A549 (cell line): ENCODE results near the gene LRRC61. TPM values are rescaled to one million over a fixed set of nuclear protein-coding genes. Genes with fewer than 3 reads are reported as not detected.
"Not testable (repeated sequence)": the region's sequence is repeated elsewhere in the genome, so short reads cannot be mapped to it uniquely, and the experiment has no call there.

ENCODE experiments used
- ATAC-seq, 2 experiments: fragments of 200-7000 bp in 1 of 2; fragments of >200 bp in 1 of 2; cut with Nextera tagmentation in 1 of 2; cut with Tn5 transposase in 1 of 2; 3 replicates each; pipeline versions ENCODE4 v1.8.0 to v1.9.1; 2018 to 2020; ENCODE audit warnings: mild to moderate bottlenecking in 1 of 2, moderate library complexity in 1 of 2
- CTCF ChIA-PET: fragments of 300-600 bp; sonication (Branson Sonifier 250); formaldehyde crosslinking; extraction: SDS; loops from one replicate; lab custom pipeline; 2021; ENCODE audit warnings: antibody characterized with exemption, inconsistent platforms; lab: Yijun Ruan, JAX
- POLR2A ChIA-PET: fragments of 350-600 bp; formaldehyde crosslinking; extraction: SDS; loops from one replicate; lab custom pipeline; 2021; ENCODE audit warnings: antibody characterized with exemption, inconsistent platforms; lab: Yijun Ruan, JAX
- DNase-seq, 2 experiments: peaks; one replicate each; pipeline versions ENCODE4 v3.0.0 to v3.0.0-alpha.2; 2011 to 2016; ENCODE audit warnings: low read depth in 1 of 2, low spot score in 1 of 2
- FAIRE-seq: peaks from 2 replicates; lab custom pipeline; 2011; peaks lifted over from hg19 to GRCh38; lab: Jason Lieb, UNC
- H3K27ac ChIP-seq, 2 experiments: fragments of >200 bp; sonication (Bioruptor Twin); formaldehyde crosslinking; 3 replicates each; pipeline ENCODE4 v1.5.1; 2016 to 2017
- H3K4me1 ChIP-seq: fragments of >200 bp; sonication (Bioruptor Twin); formaldehyde crosslinking; 3 replicates; pipeline ENCODE4 v1.6.1; 2016
- H3K4me2 ChIP-seq: fragments of >200 bp; sonication (Bioruptor Twin); formaldehyde crosslinking; 3 replicates; pipeline ENCODE4 v1.6.1; 2016
- H3K4me3 ChIP-seq: fragments of >200 bp; sonication (Bioruptor Twin); formaldehyde crosslinking; 3 replicates; pipeline ENCODE4 v1.5.1; 2016
- H3K9me3 ChIP-seq: fragments of >200 bp; sonication (Bioruptor Twin); formaldehyde crosslinking; 3 replicates; pipeline ENCODE4 v1.6.1; 2016
- CBX2 ChIP-seq: fragments of 200-600 bp; sonication (generic); IDR thresholded peaks from 2 replicates; pipeline ENCODE4 v1.6.1; 2016; ENCODE audit warnings: low read depth, mild to moderate bottlenecking, borderline replicate concordance
- CEBPB ChIP-seq, 2 experiments: fragments of >200 bp in 1 of 2; sonication (Bioruptor Twin) in 1 of 2; formaldehyde crosslinking in 1 of 2; IDR thresholded peaks; 2 replicates each; pipeline ENCODE4 v1.6.1; 2012 to 2016
- CHD2 ChIP-seq: fragments of 150-350 bp; IDR thresholded peaks from 2 replicates; pipeline ENCODE4 v1.6.1; 2014; ENCODE audit warnings: low read length; ENCODE audit not compliant: partially characterized antibody
- CHD4 ChIP-seq: fragments of 200-600 bp; sonication (generic); IDR thresholded peaks from 2 replicates; pipeline ENCODE4 v1.6.1; 2016; ENCODE audit warnings: antibody characterized with exemption, mild to moderate bottlenecking, borderline replicate concordance
- EHF ChIP-seq: fragments of 250-450 bp; sonication (Bioruptor Pico); IDR thresholded peaks from 2 replicates; pipeline ENCODE4 v1.5.0; 2020; ENCODE audit warnings: mild to moderate bottlenecking
- HEYL ChIP-seq: fragments of 250-450 bp; sonication (Bioruptor Pico); IDR thresholded peaks from 2 replicates; pipeline ENCODE4 v1.8.0; 2021; ENCODE audit warnings: mild to moderate bottlenecking, moderate library complexity
- HOXA7 ChIP-seq: fragments of 250-450 bp; sonication (Bioruptor Pico); IDR thresholded peaks from 2 replicates; pipeline ENCODE4 v1.5.0; 2020; ENCODE audit warnings: mild to moderate bottlenecking, moderate library complexity
- HOXB13 ChIP-seq: fragments of 250-450 bp; sonication (Bioruptor Pico); IDR thresholded peaks from 2 replicates; pipeline ENCODE4 v1.5.0; 2020; ENCODE audit warnings: low read depth, mild to moderate bottlenecking, moderate library complexity
- KDM1A ChIP-seq: fragments of 200-600 bp; sonication (generic); IDR thresholded peaks from 2 replicates; pipeline ENCODE4 v1.6.1; 2016; ENCODE audit warnings: low read depth, mild to moderate bottlenecking
- KDM5A ChIP-seq: fragments of 200-600 bp; sonication (generic); IDR thresholded peaks from 2 replicates; pipeline ENCODE4 v1.6.1; 2016; ENCODE audit warnings: antibody characterized with exemption, mild to moderate bottlenecking
- MAZ ChIP-seq: fragments of 150-350 bp; IDR thresholded peaks from 2 replicates; pipeline ENCODE4 v1.6.1; 2014; ENCODE audit warnings: antibody characterized with exemption, low read depth, low read length, borderline replicate concordance
- NPAS2 ChIP-seq: fragments of 250-450 bp; sonication (Bioruptor Pico); IDR thresholded peaks from 2 replicates; pipeline ENCODE4 v1.8.0; 2022; ENCODE audit warnings: mild to moderate bottlenecking, moderate library complexity, borderline replicate concordance
- NR3C1 ChIP-seq: fragments of >200 bp; sonication (Bioruptor Twin); formaldehyde crosslinking; IDR thresholded peaks from 3 replicates; pipeline ENCODE4 v1.6.1; 2017
- PHF8 ChIP-seq: fragments of 200-600 bp; sonication (generic); IDR thresholded peaks from 2 replicates; pipeline ENCODE4 v1.6.1; 2016; ENCODE audit warnings: low read depth, mild to moderate bottlenecking, antibody characterized with exemption, moderate library complexity, borderline replicate concordance
- RCOR1 ChIP-seq: fragments of 150-350 bp; IDR thresholded peaks from 2 replicates; pipeline ENCODE4 v1.6.1; 2014; ENCODE audit warnings: antibody characterized with exemption, low read length, low read depth
- SMC3 ChIP-seq: fragments of >200 bp; sonication (Bioruptor Twin); formaldehyde crosslinking; IDR thresholded peaks from 3 replicates; pipeline ENCODE4 v1.6.1; 2018; ENCODE audit warnings: inconsistent platforms
- TP53 ChIP-seq: fragments of 250-450 bp; sonication (Bioruptor Pico); IDR thresholded peaks from 2 replicates; pipeline ENCODE4 v1.5.0; 2021; ENCODE audit warnings: mild to moderate bottlenecking, moderate library complexity
- USF2 ChIP-seq: fragments of 450-650 bp; IDR thresholded peaks from 2 replicates; pipeline ENCODE4 v1.6.1; 2014; ENCODE audit warnings: antibody characterized with exemption
- ZNF302 ChIP-seq: fragments of 250-450 bp; sonication (Bioruptor Pico); IDR thresholded peaks from 2 replicates; pipeline ENCODE4 v1.9.0; 2021; ENCODE audit warnings: inconsistent platforms, mild to moderate bottlenecking, moderate library complexity
- WGBS: methylation state at CpG from one replicate; pipeline ENCODE4 v1.1.6; 2017; ENCODE audit errors: missing lambda C conversion rate; 5-methylcytosine and 5-hydroxymethylcytosine counted together
- polyA plus RNA-seq, 4 experiments: library from polyadenylated mRNA; depleted of rRNA in 3 of 4; stranded (reverse); fragments of >200 nt; fragmentation: RNase III in 1 of 4; extraction: RNeasy Plus Mini Kit Qiagen cat#74134 plus additional on column Dnase treatment in 1 of 4; gene quantifications; 2 replicates in 3 of 4; 3 replicates in 1 of 4; pipeline ENCODE4 v1.2.3, GENCODE V29; 2011 to 2017

Gene LRRC61
- polyA plus RNA-seq, 2 of the 4 experiments (the other 2 are of a cell fraction): 0.19 to 0.22 TPM

GRCh38 chr7:150304499-150305258 is 18.5 kb upstream of the LRRC61 start:
- POLR2A ChIA-PET, H3K9me3 ChIP-seq, DNase-seq, FAIRE-seq, H3K4me2 ChIP-seq, ATAC-seq, CTCF ChIA-PET, H3K4me1 ChIP-seq, H3K27ac ChIP-seq, H3K4me3 ChIP-seq: not testable (repeated sequence)
- WGBS: 61% methylated on average over 4 of the region's 8 CpGs

GRCh38 chr7:150305259-150305902 is 17.8 kb upstream of the LRRC61 start:
- CTCF ChIA-PET, H3K4me1 ChIP-seq, ATAC-seq, H3K4me2 ChIP-seq, H3K4me3 ChIP-seq, H3K27ac ChIP-seq, FAIRE-seq, H3K9me3 ChIP-seq, POLR2A ChIA-PET, DNase-seq: not testable (repeated sequence)
- 74% methylated on average over 10 of the region's 11 CpGs for WGBS

- ATAC-seq, DNase-seq, CTCF ChIA-PET, H3K4me3 ChIP-seq, POLR2A ChIA-PET, H3K9me3 ChIP-seq, H3K27ac ChIP-seq, H3K4me1 ChIP-seq, H3K4me2 ChIP-seq, FAIRE-seq: not testable (repeated sequence)
- WGBS: 66% methylated on average over 2 of the region's 2 CpGs
Observed at GRCh38 chr7:150305903-150306284, 17.3 kb upstream of the LRRC61 start.

- FAIRE-seq, ATAC-seq, POLR2A ChIA-PET, H3K27ac ChIP-seq, H3K9me3 ChIP-seq, H3K4me2 ChIP-seq, H3K4me1 ChIP-seq, DNase-seq, H3K4me3 ChIP-seq: not testable (repeated sequence)
- CTCF ChIA-PET: interaction anchor here (1.3 kb wide), 1 partner anchor 115 kb away, joined by 4 read pairs; no protein-coding TSS in a partner anchor
- WGBS: 53% methylated on average over 5 of the region's 5 CpGs
Observed at GRCh38 chr7:150306377-150306776, 16.8 kb upstream of the LRRC61 start.

GRCh38 chr7:150307129-150307528 is 16.0 kb upstream of the LRRC61 start:
- ATAC-seq (no peak), FAIRE-seq (no peak), DNase-seq (no peak)
- 46% methylated on average over 3 of the region's 3 CpGs for WGBS
- POLR2A ChIA-PET: no interaction called here
- no peaks in the 10 kb centered on the region for H3K9me3 ChIP-seq
- H3K27ac ChIP-seq: no peak overlapping the region
- H3K4me3 ChIP-seq: no peak overlapping the region
- CTCF ChIA-PET: interaction anchor here (1.3 kb wide), 1 partner anchor 114 kb away, joined by 4 read pairs; no protein-coding TSS in a partner anchor
- TF ChIP-seq PHF8 (no peak), RCOR1 (no peak), NR3C1 (no peak), CHD4 (no peak), NPAS2 (CRISPR knock-in tag) (no peak), SMC3 (no peak), HOXA7 (CRISPR knock-in tag) (no peak), EHF (CRISPR knock-in tag) (no peak), KDM5A (no peak), KDM1A (no peak), HEYL (no peak), ZNF302 (CRISPR knock-in tag) (no peak), HOXB13 (CRISPR knock-in tag) (no peak), MAZ (no peak), USF2 (no peak), TP53 (CRISPR knock-in tag) (no peak), CEBPB (IDR thresholded peaks at IDR 0.05) (no peak), CHD2 (no peak), CBX2 (no peak)
- no peak overlapping the region for H3K4me2 ChIP-seq
- no peaks in the 10 kb centered on the region for H3K4me1 ChIP-seq
